LoVo (cell line): ENCODE data around the gene PAX6.

ENCODE experiments used
- DNase-seq: peaks from one replicate; pipeline ENCODE4 v3.0.0-alpha.2; 2016; ENCODE audit warnings: low spot score

The PAX6 gene

GRCh38 chr11:31798057-31798553 lies 13.0 kb downstream of the PAX6 start:
- no peak for DNase-seq

GRCh38 chr11:31797190-31798056 lies 13.7 kb downstream of the PAX6 start:
- DNase-seq: no peak

GRCh38 chr11:31796499-31797189 lies 14.5 kb downstream of the PAX6 start:
- no peak for DNase-seq

- no peak for DNase-seq
Measured at GRCh38 chr11:31795706-31796498, 15.2 kb downstream of the PAX6 start.

GRCh38 chr11:31794548-31794947 lies 16.6 kb downstream of the PAX6 start:
- DNase-seq: no peak

- no peak for DNase-seq
Measured at GRCh38 chr11:31793264-31793663, 17.9 kb downstream of the PAX6 start.

- DNase-seq: no peak
Measured at GRCh38 chr11:31792456-31792855, 18.7 kb downstream of the PAX6 start.

- DNase-seq: no peak
Measured at GRCh38 chr11:31792036-31792435, 19.1 kb downstream of the PAX6 start.

GRCh38 chr11:31790649-31791048 lies 20.5 kb downstream of the PAX6 start:
- no peak for DNase-seq

- no peak for DNase-seq
Measured at GRCh38 chr11:31788085-31788484, 23.0 kb downstream of the PAX6 start.

GRCh38 chr11:31786996-31787685 lies 24.0 kb downstream of the PAX6 start:
- DNase-seq: no peak

- DNase-seq: no peak
Measured at GRCh38 chr11:31784611-31785010, 26.5 kb downstream of the PAX6 start.

- DNase-seq: no peak
Measured at GRCh38 chr11:31783252-31783651, 27.9 kb downstream of the PAX6 start.

GRCh38 chr11:31782257-31782656 lies 28.9 kb downstream of the PAX6 start:
- no peak for DNase-seq

GRCh38 chr11:31780480-31780971 lies 30.6 kb downstream of the PAX6 start:
- DNase-seq: no peak

GRCh38 chr11:31780078-31780477 lies 31.0 kb downstream of the PAX6 start:
- DNase-seq: no peak

- DNase-seq: no peak
Measured at GRCh38 chr11:31779374-31779791, 31.7 kb downstream of the PAX6 start.

- DNase-seq: no peak
Measured at GRCh38 chr11:31772412-31772811, 38.7 kb downstream of the PAX6 start.

GRCh38 chr11:31770011-31770700 lies 41.0 kb downstream of the PAX6 start:
- DNase-seq: no peak

- DNase-seq: no peak
Measured at GRCh38 chr11:31768749-31769640, 42.1 kb downstream of the PAX6 start.
